ENCODE results near the gene IFIH1. TPM values are rescaled to one million over a fixed set of nuclear protein-coding genes. Genes with fewer than 3 reads are reported as not detected.

The IFIH1 gene
- total and polyA plus RNA-seq, 2 of the 8 experiments (the other 6 are each of a cell fraction or from before 2014, with no cell fraction given) = 0.32 to 2.0 TPM

- TF ChIP-seq CBX8 (IDR thresholded peaks at IDR 0.05; ENCODE audit: borderline replicate concordance, low read depth, low read length) (no peak), POU5F1 (IDR thresholded peaks at IDR 0.05; ENCODE audit: low read depth, low read length) (no peak), CBX5 (IDR thresholded peaks at IDR 0.05; ENCODE audit: low read depth, low read length) (no peak), NRF1 (IDR thresholded peaks at IDR 0.05; ENCODE audit: low read depth, low read length) (no peak), MAFK (IDR thresholded peaks at IDR 0.05; ENCODE audit: low read depth, low read length) (no peak), USF2 (IDR thresholded peaks at IDR 0.05; ENCODE audit: low read length) (no peak), PHF8 (conservative IDR thresholded peaks at IDR 0.05; ENCODE audit: low read depth, low read length) (no peak), CHD1 (IDR thresholded peaks at IDR 0.05; ENCODE audit: low read depth, low read length) (no peak), ZNF274 (IDR thresholded peaks at IDR 0.05; ENCODE audit: borderline replicate concordance, extremely low read depth, low read length) (no peak), SIX5 (IDR thresholded peaks at IDR 0.05; ENCODE audit: low read depth, low read length) (no peak), TBP (IDR thresholded peaks at IDR 0.05; ENCODE audit: low read depth, low read length) (no peak), YY1 (IDR thresholded peaks at IDR 0.05; ENCODE audit: low read depth, low read length) (no peak), BACH1 (IDR thresholded peaks at IDR 0.05; ENCODE audit: low read length) (no peak)
- Histone ChIP-seq H2BK15ac (ENCODE audit: low read length) (no peak overlapping the region), H3K14ac (ENCODE audit: insufficient read length) (no peak overlapping the region), H3K27me3 (replicated peaks in 1 of 4; ENCODE audit: control insufficient read depth in 3 of 4, extremely low read depth in 1 of 4, insufficient read depth in 3 of 4, low read length in 3 of 4) (no peaks in the 10 kb centered on the region), H3K23ac (ENCODE audit: insufficient read length) (no peak overlapping the region), H3K4me2 (ENCODE audit: insufficient read depth in 1 of 2, low read depth in 2 of 2, low read length in 2 of 2) (no peak overlapping the region), H2BK120ac (replicated peaks; ENCODE audit: low read depth, low read length) (no peak overlapping the region), H2BK12ac (ENCODE audit: low read depth, low read length) (no peak overlapping the region), H4K5ac (ENCODE audit: insufficient read length, low read depth, low read length) (no peak overlapping the region), H3K79me1 (ENCODE audit: low read depth, low read length) (no peaks in the 10 kb centered on the region), H3K23me2 (ENCODE audit: low read depth, low read length) (no peaks in the 10 kb centered on the region), H3K18ac (ENCODE audit: extremely low read depth, low read length) (no peak overlapping the region), H2AFZ (ENCODE audit: low read length) (no peak overlapping the region), H3K4me1 (replicated peaks in 1 of 4; ENCODE audit: control insufficient read depth in 3 of 4, insufficient read depth in 4 of 4, low read length in 3 of 4) (no peaks in the 10 kb centered on the region), H3K9ac (replicated peaks in 1 of 4; ENCODE audit: extremely low read depth in 1 of 4, low read depth in 3 of 4, low read length in 3 of 4) (no peak overlapping the region), H4K91ac (replicated peaks; ENCODE audit: insufficient read length, low read length) (no peak overlapping the region), H3K9me3 (ENCODE audit: insufficient read depth in 2 of 2, low read depth in 1 of 2, low read length in 1 of 2) (peaks cover 0 to 4% of the 10 kb centered on the region in 2 experiments; a peak in 1 of 4 replicates), H3K79me2 (ENCODE audit: control insufficient read depth in 1 of 2, insufficient read depth in 2 of 2, low read length in 2 of 2) (no peaks in the 10 kb centered on the region), H3K4ac (replicated peaks; ENCODE audit: insufficient read length, low read depth, low read length) (no peak overlapping the region), H4K8ac (ENCODE audit: extremely low read depth, insufficient read depth, low read length) (no peak overlapping the region), H2BK20ac (ENCODE audit: low read length) (no peak overlapping the region), H3K36me3 (ENCODE audit: control insufficient read depth in 2 of 4, insufficient read depth in 4 of 4, low read length in 3 of 4) (no peaks in the 10 kb centered on the region), H3K4me3 (ENCODE audit: extremely low read depth in 1 of 4, insufficient read depth in 2 of 4, low read depth in 3 of 4, low read length in 4 of 4) (no peak overlapping the region), H4K20me1 (replicated peaks in 1 of 2; ENCODE audit: control insufficient read depth in 1 of 2, insufficient read depth in 2 of 2, low read length in 2 of 2) (no peaks in the 10 kb centered on the region), H2BK5ac (ENCODE audit: low read depth, low read length) (no peak overlapping the region), H3K27ac (ENCODE audit: low read depth, low read length) (no peak overlapping the region), H2AK5ac (ENCODE audit: low read depth, low read length) (no peak overlapping the region), H3K56ac (replicated peaks; ENCODE audit: insufficient read length, low read depth, low read length) (no peak overlapping the region)
- DNase-seq (ENCODE audit: low read depth in 1 of 2, low spot score in 2 of 2) = no peak
- ChIA-PET CTCF (ENCODE audit: partially characterized antibody) (interaction anchor here (0.6 to 1.3 kb wide), 7 partner anchors 10 to 227 kb away, joined by 3 to 5 read pairs (median 3); no protein-coding TSS in a partner anchor), POLR2A (ENCODE audit: partially characterized antibody) (interaction anchor here (1.4 kb wide), 1 partner anchor 19 kb away, joined by 3 read pairs; no protein-coding TSS in a partner anchor)
- 88% methylated on average over 2 of the region's 2 CpGs; no CpG with 5 or more reads in 1 of the 2 experiments for WGBS, 2 experiments (ENCODE audit: extremely low coverage in 1 of 2, insufficient coverage in 1 of 2, insufficient read length in 1 of 2, insufficient replicate concordance in 2 of 2, low coverage in 1 of 2, low lambda C conversion rate in 2 of 2, missing lambda C conversion rate in 1 of 2)
- FAIRE-seq = no peak
Measured at GRCh38 chr2:162337868-162338267, 19.4 kb upstream of the IFIH1 start.

Measured in H1 (cell line).